ENCODE results near the gene RAB21. TPM values are rescaled to one million over a fixed set of nuclear protein-coding genes. Genes with fewer than 3 reads are reported as not detected.

Gene RAB21
- total RNA-seq, 2 experiments from 2014 or later, result 65.0 to 67.3 TPM

DNA sequence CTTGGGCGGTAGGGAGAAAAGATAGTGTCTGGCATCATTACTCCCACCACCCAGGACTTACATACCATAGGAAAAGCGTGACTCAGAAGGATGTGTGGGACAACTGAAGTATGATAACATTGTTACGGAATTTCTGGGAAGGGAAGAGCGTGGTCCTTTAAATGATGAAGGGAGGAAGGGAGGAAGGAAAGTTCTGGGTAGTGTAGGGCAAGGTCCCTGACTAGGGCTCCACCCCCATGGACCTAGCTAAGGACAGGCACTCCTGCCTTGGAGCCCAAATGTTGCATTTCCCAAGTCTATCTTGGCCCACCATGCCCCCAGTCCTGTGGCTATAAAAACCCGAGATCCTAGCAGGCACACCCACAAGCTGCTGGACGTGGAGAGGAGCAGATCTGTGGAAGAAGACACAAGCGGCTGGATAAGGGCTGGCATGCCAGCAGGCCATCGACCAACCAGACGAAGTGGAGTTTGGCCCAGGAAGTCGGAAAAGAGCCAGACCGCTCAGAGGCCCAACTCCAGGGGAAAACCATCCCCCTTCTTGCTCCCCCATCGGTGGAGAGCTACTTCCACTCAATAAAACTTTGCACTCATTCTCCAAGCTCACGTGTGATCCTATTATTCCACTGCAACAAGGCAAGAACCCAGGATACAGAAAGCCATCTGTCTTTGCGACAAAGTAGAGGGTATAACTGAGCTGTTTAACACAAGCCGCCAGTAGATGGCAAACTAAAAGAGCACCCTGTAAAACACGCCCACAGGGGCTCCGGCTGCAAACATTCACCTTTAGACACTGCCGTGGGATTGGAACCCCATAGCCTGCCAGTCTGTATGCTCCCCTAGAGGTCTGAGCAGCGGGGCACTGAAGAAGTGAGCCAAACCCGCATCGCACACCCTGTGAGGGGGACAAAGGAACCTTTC lies 23.0 kb upstream of the RAB21 start:
- DNase-seq, result no peak
- H3K4me1 Mint-ChIP-seq, result no peaks in the 10 kb centered on the region
- no peak overlapping the region for H3K4me3 Mint-ChIP-seq
- H3K27ac Mint-ChIP-seq, result no peak overlapping the region
- ChIA-PET POLR2A (no interaction called here), CTCF (interaction anchor here (1.3 kb wide), 1 partner anchor 15 kb away, joined by 3 read pairs; no protein-coding TSS in a partner anchor)
- no peaks in the 10 kb centered on the region for H3K9me3 Mint-ChIP-seq
- H3K36me3 Mint-ChIP-seq (ENCODE audit: low read depth), result no peaks in the 10 kb centered on the region
- H3K27me3 Mint-ChIP-seq, result no peaks in the 10 kb centered on the region

DNA sequence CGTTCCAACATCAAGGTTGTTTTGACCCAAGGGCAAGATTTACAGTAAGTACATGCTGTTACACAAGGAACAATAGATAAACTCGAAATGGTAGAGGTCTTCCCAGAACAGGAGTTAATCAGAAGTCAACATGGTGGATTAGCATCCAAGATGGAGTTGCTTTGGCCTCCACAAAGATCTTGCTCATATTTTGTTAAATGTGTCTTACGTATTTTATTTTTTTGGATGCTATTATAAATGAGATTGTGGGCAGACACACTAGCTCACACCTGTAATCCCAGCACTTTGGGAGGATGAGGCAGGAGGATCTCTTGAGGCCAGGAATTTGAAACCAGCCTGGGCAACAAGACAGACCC lies 22.3 kb upstream of the RAB21 start:
- CTCF ChIA-PET, result interaction anchor here (1.3 kb wide), 1 partner anchor 15 kb away, joined by 3 read pairs; no protein-coding TSS in a partner anchor
- Mint-ChIP-seq H3K27me3 (no peaks in the 10 kb centered on the region), H3K36me3 (ENCODE audit: low read depth) (no peaks in the 10 kb centered on the region), H3K4me3 (no peak overlapping the region), H3K9me3 (no peaks in the 10 kb centered on the region), H3K4me1 (no peaks in the 10 kb centered on the region), H3K27ac (no peak overlapping the region)
- DNase-seq, result no peak
- POLR2A ChIA-PET, result no interaction called here

DNA sequence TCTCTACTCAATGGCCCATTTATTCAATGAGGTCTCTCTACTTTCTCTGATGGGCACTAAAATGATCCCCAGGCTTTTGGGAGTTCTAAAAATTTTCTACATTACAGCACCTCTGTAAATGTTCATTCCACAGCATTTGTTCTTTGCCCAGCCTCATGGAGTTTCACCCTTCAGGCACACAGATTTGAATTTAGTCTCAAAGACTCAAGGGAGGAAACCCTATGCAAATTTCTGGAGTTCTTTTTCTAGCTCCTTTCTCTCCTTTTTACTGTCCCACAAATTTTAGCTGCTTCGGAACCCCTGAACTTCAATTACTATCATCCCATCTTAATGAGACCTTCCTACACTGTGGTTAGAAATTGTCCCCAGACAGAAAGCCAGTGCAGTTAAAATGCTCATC lies 17.5 kb upstream of the RAB21 start:
- no peak for DNase-seq
- Mint-ChIP-seq H3K36me3 (ENCODE audit: low read depth) (no peaks in the 10 kb centered on the region), H3K4me3 (no peak overlapping the region), H3K27me3 (no peaks in the 10 kb centered on the region), H3K27ac (no peak overlapping the region), H3K4me1 (no peaks in the 10 kb centered on the region), H3K9me3 (no peaks in the 10 kb centered on the region)
- POLR2A ChIA-PET, result no interaction called here
- CTCF ChIA-PET, result interaction anchor here (2.5 kb wide), 1 partner anchor 10 kb away, joined by 14 read pairs; no protein-coding TSS in a partner anchor

DNA sequence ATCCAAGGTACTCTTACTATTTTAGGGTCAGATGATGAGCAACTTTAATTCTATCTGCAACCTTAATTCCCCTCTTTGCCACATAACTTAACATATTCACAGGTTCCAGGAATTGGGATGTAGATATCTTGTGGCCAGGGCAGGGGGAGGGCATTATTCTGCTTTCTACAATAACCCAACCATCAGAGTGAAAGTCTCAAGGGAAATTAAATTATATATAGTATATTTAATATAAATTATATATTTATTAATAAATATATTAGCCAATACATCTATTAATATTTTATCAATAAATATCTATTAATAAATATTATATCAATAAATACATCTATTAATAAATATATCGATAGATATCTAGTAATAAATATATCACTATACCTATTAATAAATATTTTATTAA lies 11.7 kb upstream of the RAB21 start:
- Mint-ChIP-seq H3K4me1 (no peaks in the 10 kb centered on the region), H3K36me3 (ENCODE audit: low read depth) (no peaks in the 10 kb centered on the region), H3K27ac (no peak overlapping the region), H3K9me3 (no peaks in the 10 kb centered on the region), H3K4me3 (no peak overlapping the region), H3K27me3 (peaks cover 11% of the 10 kb centered on the region)
- ChIA-PET CTCF (no interaction called here), POLR2A (interaction anchor here (1.3 kb wide), 1 partner anchor 79 kb away, joined by 3 read pairs; the partner anchor contains the start of gene THAP2)
- DNase-seq, result no peak

DNA sequence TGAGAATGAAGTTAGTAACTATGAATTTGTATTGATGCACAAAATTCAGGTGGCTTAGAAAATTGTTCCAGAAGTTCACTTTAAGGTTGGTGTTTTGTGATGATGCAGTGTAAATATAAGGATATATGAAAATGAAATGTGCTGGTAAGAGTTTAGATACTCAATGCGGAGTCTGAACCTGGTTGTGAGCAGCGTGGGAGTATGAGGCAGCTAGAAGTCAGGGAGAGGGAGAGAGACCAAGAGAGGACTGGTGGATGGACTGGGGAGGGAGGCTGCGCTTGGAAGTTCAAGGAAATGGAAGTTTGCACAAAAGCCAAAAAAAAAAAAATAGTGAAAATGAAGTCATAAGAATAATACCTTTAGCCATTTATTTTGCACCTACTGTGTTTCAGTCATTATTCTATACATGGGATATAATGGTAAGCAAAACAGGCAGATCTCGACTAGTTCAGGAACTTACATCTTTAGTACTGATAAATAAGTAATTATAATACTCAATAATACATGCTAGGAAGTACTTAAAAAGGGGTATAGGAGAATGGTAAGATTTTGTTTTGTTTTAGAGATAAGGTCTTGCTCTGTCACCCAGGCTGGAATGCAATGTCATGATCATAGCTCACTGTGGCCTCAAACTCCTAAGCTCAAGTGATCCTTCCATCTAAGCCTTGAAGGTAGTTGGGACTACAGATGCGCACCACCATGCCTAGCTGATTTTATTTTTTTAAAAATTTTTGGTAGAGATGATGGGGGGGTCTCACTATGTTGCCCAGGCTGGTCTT lies 10.0 kb upstream of the RAB21 start:
- no peak overlapping the region for H3K27ac Mint-ChIP-seq
- ChIA-PET POLR2A (interaction anchor here (2.9 kb wide), 1 partner anchor 81 kb away, joined by 18 read pairs; the partner anchor contains the start of genes THAP2 and ZFC3H1), CTCF (interaction anchor here (1.2 to 4.2 kb wide), 3 partner anchors 11 to 329 kb away, joined by 3 to 60 read pairs (median 17); partner anchors contain the start of genes RAB21 and TMEM19)
- H3K36me3 Mint-ChIP-seq (ENCODE audit: low read depth), result no peaks in the 10 kb centered on the region
- peaks cover 28% of the 10 kb centered on the region for H3K27me3 Mint-ChIP-seq
- no peaks in the 10 kb centered on the region for H3K4me1 Mint-ChIP-seq
- H3K9me3 Mint-ChIP-seq, result no peaks in the 10 kb centered on the region
- H3K4me3 Mint-ChIP-seq, result no peak overlapping the region
- no peak for DNase-seq

DNA sequence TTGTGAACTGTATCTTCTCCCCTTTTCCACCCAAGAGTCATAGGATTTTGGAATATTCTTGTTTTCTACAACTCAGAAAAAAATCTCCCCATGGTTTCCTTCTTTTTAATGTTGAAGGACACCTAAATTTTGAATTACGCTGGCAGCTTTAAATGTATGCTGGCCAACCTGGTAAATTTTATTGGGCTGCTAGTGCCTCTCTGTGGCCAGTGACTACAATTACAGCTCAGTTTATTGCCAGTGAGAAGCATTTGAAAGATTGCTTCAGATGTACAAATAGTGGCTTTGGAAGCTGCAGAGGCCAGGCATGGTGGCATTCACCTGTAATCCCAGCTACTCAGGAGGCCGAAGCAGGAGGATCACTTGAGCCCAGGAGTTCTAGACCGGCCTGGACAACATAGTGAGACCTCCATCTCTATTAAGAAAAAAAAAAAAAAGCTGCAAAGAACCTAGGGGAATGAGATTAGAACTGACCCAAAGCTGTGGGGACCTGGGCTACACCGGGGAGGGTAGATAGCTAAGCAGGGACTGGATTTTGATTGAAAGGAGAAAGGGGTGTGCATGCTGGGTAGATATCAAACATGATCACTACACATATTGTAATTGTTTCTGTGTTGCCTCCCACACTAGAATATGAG lies 7.6 kb upstream of the RAB21 start:
- POLR2A ChIA-PET, result interaction anchor here (0.9 to 2.9 kb wide), 4 partner anchors 9 to 84 kb away, joined by 4 to 18 read pairs (median 6); partner anchors contain the start of genes THAP2, TMEM19 and ZFC3H1
- no peaks in the 10 kb centered on the region for H3K9me3 Mint-ChIP-seq
- CTCF ChIA-PET, result interaction anchor here (0.6 to 4.2 kb wide), 47 partner anchors 9 to 1790 kb away, joined by 3 to 60 read pairs (median 4); partner anchors contain the start of genes RAB21, THAP2, TMEM19 and ZFC3H1

DNA sequence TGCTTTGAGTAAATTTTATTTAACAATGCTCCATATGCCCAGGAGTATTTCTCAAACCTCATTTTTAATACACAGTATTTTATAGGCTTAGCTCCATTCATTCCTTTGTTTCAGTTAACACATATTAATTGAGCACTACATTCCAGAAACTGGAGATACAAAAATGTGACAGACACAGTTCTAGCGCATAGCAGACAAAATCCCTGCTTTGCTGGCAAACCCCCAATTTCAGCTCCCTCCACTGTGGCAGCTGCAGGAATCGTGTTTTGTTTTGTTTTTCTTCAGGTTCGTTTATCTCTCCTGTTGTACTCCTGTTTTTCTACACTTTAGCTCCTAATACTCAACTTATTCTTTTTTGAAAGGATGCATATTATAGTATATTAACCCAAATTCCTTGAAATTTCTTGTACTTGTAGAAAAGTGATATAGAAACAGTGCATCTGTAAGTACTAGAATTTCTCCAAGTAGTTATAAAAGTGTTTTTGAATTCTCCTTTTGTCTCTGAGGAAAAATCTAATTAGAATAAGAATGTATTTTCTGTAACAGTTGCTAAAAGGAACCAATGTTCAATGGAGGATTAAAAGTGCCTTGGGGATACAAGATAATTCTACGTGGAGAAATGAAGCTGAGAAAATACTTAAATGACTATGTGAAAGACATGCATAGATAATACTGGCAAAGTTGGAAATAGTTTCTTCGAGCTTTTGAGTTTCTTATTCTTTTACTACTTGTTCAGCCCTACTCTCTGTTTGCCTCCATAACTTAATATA lies 6.4 kb upstream of the RAB21 start:
- H3K4me3 Mint-ChIP-seq, result no peak overlapping the region
- CTCF ChIA-PET, result interaction anchor here (0.6 to 4.2 kb wide), 24 partner anchors 11 to 1015 kb away, joined by 3 to 60 read pairs (median 4); partner anchors contain the start of genes THAP2, TMEM19 and ZFC3H1

More for the DNA sequence above, 7.6 kb upstream of the RAB21 start:
- Mint-ChIP-seq H3K4me3 (no peak overlapping the region), H3K36me3 (ENCODE audit: low read depth) (no peaks in the 10 kb centered on the region), H3K27me3 (peaks cover 48% of the 10 kb centered on the region), H3K27ac (no peak overlapping the region), H3K4me1 (no peaks in the 10 kb centered on the region)
- DNase-seq, result peak; percentile 48

DNA sequence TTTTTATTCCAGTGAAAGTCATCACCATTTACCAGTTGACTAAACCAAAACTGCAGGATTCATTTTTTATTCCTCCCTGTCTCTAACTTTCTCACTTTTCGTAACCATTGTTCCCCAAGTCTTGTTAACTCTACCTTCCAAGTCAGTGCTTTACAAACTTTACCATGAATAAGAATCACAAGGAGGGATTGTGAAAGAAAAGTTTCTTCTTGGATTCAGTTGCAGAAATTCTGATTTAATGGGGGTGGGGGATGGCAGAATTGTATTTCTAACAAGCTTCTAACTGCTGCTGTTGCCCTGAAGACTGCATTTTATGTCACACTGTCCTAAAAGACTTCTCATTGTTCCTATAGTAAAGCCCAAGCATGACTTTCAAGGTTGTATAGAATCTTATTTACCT lies 5.0 kb upstream of the RAB21 start:
- Mint-ChIP-seq H3K27me3 (peaks cover 46% of the 10 kb centered on the region), H3K36me3 (ENCODE audit: low read depth) (no peaks in the 10 kb centered on the region), H3K4me1 (peaks cover 8% of the 10 kb centered on the region), H3K9me3 (no peaks in the 10 kb centered on the region), H3K4me3 (no peak overlapping the region), H3K27ac (no peak overlapping the region)
- CTCF ChIA-PET, result interaction anchor here (0.6 to 2.0 kb wide), 2 partner anchors 334 to 1016 kb away, joined by 4 to 6 read pairs; no protein-coding TSS in a partner anchor
- POLR2A ChIA-PET, result interaction anchor here (1.3 to 1.7 kb wide), 2 partner anchors 64 to 86 kb away, joined by 4 to 8 read pairs; partner anchors contain the start of genes THAP2, TMEM19 and ZFC3H1
- DNase-seq, result no peak

More for the DNA sequence above, 6.4 kb upstream of the RAB21 start:
- peaks cover 46% of the 10 kb centered on the region for H3K27me3 Mint-ChIP-seq
- POLR2A ChIA-PET, result interaction anchor here (1.3 to 1.7 kb wide), 3 partner anchors 63 to 85 kb away, joined by 4 to 8 read pairs (median 6); partner anchors contain the start of genes THAP2, TMEM19 and ZFC3H1
- no peaks in the 10 kb centered on the region for H3K4me1 Mint-ChIP-seq
- H3K36me3 Mint-ChIP-seq (ENCODE audit: low read depth), result no peaks in the 10 kb centered on the region
- DNase-seq, result no peak
- H3K9me3 Mint-ChIP-seq, result no peaks in the 10 kb centered on the region
- no peak overlapping the region for H3K27ac Mint-ChIP-seq

DNA sequence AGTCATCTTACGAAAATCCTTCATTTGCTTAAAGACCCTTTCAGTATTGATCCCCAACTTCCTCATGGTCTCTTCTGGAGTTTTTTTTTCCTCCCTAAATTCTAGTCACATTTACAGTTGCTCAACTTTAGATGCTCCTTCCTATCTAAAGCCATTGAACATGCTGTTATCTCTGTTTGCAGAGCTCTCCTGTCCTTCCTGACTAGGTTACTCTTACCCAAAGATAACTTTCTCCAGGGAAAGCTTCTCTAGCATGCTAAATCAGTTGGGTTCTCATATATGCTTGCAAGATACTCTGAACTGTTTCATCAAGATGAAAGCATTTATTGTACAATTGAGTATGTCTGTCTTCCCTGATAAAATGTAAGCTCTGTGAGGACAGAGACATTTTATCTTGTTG lies 1.8 kb upstream of the RAB21 start:
- Mint-ChIP-seq H3K4me1 (peaks cover 22% of the 10 kb centered on the region), H3K27ac (no peak overlapping the region), H3K9me3 (peaks cover 2% of the 10 kb centered on the region), H3K36me3 (ENCODE audit: low read depth) (peaks cover 17% of the 10 kb centered on the region), H3K27me3 (peaks cover 39% of the 10 kb centered on the region), H3K4me3 (no peak overlapping the region)
- DNase-seq, result no peak
- ChIA-PET POLR2A (no interaction called here), CTCF (interaction anchor here (3.8 kb wide), 1 partner anchor 67 kb away, joined by 19 read pairs; the partner anchor contains the start of gene TMEM19)

DNA sequence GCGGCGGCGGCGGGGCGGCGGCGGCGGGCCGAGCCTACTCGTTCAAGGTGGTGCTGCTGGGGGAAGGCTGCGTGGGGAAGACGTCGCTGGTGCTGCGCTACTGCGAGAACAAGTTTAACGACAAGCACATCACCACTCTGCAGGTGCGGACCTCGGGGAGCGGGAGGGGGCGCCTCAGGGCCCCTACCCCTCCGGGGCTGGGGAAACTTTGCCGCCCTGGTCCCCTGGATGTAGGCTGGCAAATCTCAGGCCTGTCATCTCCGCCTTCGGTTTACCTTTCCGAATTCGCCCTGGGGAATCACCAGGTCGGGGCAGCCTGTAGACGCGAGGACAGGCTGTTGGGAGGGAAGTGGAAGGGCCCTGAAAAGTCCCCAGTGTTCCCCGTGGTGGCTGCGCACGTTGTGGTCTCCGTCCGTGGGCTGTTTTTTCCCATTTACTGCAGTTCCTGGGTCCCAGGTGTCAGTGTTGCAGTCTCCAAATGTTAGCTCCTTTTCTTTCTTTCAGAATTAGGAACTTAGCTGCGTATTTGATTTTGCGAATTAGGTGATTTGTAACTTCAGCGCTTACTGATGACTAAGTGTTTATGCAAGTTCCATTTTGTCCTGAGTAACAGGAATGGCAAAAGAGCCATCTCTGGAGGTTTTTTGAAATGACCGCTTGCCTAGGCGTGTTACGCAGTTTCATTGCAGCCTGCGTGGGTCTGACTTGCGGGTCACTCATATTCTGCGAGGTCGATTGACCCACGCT lies 656 bp downstream of the RAB21 start:
- CTCF ChIA-PET, result interaction anchor here (1.1 to 3.8 kb wide), 6 partner anchors 9 to 340 kb away, joined by 3 to 19 read pairs (median 6); partner anchors contain the start of genes TMEM19 and ZFC3H1
- Mint-ChIP-seq H3K36me3 (ENCODE audit: low read depth) (peaks cover 41% of the 10 kb centered on the region), H3K4me1 (peaks cover 35% of the 10 kb centered on the region), H3K27me3 (peaks cover 14% of the 10 kb centered on the region), H3K27ac (peak overlapping the region; percentile 90), H3K4me3 (peak overlapping the region; percentile 88), H3K9me3 (peaks cover 18% of the 10 kb centered on the region)
- POLR2A ChIA-PET, result interaction anchor here (1.0 to 6.0 kb wide), 7 partner anchors 8 to 119 kb away, joined by 3 to 57 read pairs (median 7); partner anchors contain the start of genes TBC1D15, THAP2, TMEM19 and ZFC3H1
- DNase-seq, result peak; percentile 58

Measured in activated CD4-positive, alpha-beta memory T cell treated with anti-CD3 and anti-CD28 coated beads, Interleukin-2, amount 10 ng/mL, durations not matched to agents 7 days and 5 days (primary cell).